K562 (cell line): ENCODE measurements around the gene CTSF. TPM values are rescaled to one million over a fixed set of nuclear protein-coding genes. Genes with fewer than 3 reads are reported as not detected.

Experiments used
- ATAC-seq: fragments of 200-7000 bp; cut with Tn5 transposase; 3 replicates; pipeline ENCODE4 v1.9.1; 2020; ENCODE audit warnings: moderate library complexity
- BruUV-seq: library from RNA; stranded (reverse); fragments of 400-500 nt; replicated peaks from 2 replicates; lab custom pipeline; 2021; lab: Mats Ljungman, UMichigan
- CTCF ChIA-PET: fragments of 300-600 bp; formaldehyde crosslinking; extraction: SDS; loops from one replicate; lab custom pipeline; 2021; ENCODE audit warnings: low intra/inter-chr PET ratio; lab: Yijun Ruan, JAX
- POLR2A ChIA-PET: fragments of 300-600, 350-650 bp; sonication (Branson Sonifier 250); formaldehyde crosslinking; extraction: SDS; loops from one replicate; lab custom pipeline; 2021; ENCODE audit warnings: antibody characterized with exemption, inconsistent platforms; lab: Yijun Ruan, JAX
- DNase-seq, 4 experiments: peaks; one replicate each; pipeline versions ENCODE4 v3.0.0 to v3.0.0-alpha.2; 2011 to 2018; ENCODE audit warnings: low spot score in 3 of 4, mixed read lengths in 3 of 4; ENCODE audit errors: extremely low read depth in 1 of 4
- FAIRE-seq: peaks from 2 replicates; lab custom pipeline; 2011; peaks lifted over from hg19 to GRCh38; lab: Jason Lieb, UNC
- H2AFZ ChIP-seq: 2 replicates; pipeline ENCODE4 v1.6.0; 2011; ENCODE audit warnings: low read depth, low read length, control low read depth, inconsistent platforms
- H3K27ac ChIP-seq: fragments of 200-600 bp; 3 replicates; pipeline ENCODE4 v1.8.0; 2011; ENCODE audit warnings: low read depth, mild to moderate bottlenecking, control low read depth, inconsistent platforms, low read length, moderate library complexity, mixed read lengths; ENCODE audit errors: extremely low read depth
- H3K27me3 ChIP-seq, 2 experiments: fragments of 300-600 bp in 1 of 2; 2 replicates in 1 of 2; 3 replicates in 1 of 2; pipeline versions ENCODE4 v1.6.0 to v1.8.0; 2011; ENCODE audit warnings: inconsistent platforms in 2 of 2, low read length in 2 of 2, mild to moderate bottlenecking in 1 of 2, mixed read lengths in 1 of 2, moderate library complexity in 1 of 2; ENCODE audit not compliant: control insufficient read depth in 2 of 2, insufficient read depth in 2 of 2
- H3K36me3 ChIP-seq: fragments of 300-600 bp; 3 replicates; pipeline ENCODE4 v1.8.0; 2011; ENCODE audit warnings: mild to moderate bottlenecking, low read length, inconsistent platforms; ENCODE audit not compliant: control insufficient read depth, insufficient read depth
- H3K4me1 ChIP-seq, 2 experiments: fragments of 200-600 bp in 1 of 2; replicated peaks in 1 of 2; 2 replicates in 1 of 2; 3 replicates in 1 of 2; pipeline versions ENCODE4 v1.5.1 to v1.8.0; 2011; ENCODE audit warnings: inconsistent platforms in 2 of 2, low read length in 2 of 2, mild to moderate bottlenecking in 1 of 2, mixed read lengths in 1 of 2, moderate library complexity in 1 of 2; ENCODE audit not compliant: control insufficient read depth in 2 of 2, insufficient read depth in 2 of 2
- H3K4me2 ChIP-seq: 2 replicates; pipeline ENCODE4 v1.6.1; 2011; ENCODE audit warnings: low read length, control low read depth, inconsistent platforms, mixed read lengths; ENCODE audit not compliant: insufficient read depth
- H3K4me3 ChIP-seq: fragments of 200-600 bp; sonication (generic), shearing (Covaris generic); 2 replicates; pipeline ENCODE4 v1.5.1; 2016; ENCODE audit warnings: control low read depth, inconsistent platforms
- H3K79me2 ChIP-seq: fragments of 200-600 bp; 3 replicates; pipeline ENCODE4 v1.8.0; 2011; ENCODE audit warnings: low read length, inconsistent platforms; ENCODE audit not compliant: control insufficient read depth, insufficient read depth
- H3K9ac ChIP-seq, 2 experiments: 2 replicates each; pipeline versions ENCODE4 v1.6.0 to v1.6.1; 2011; ENCODE audit warnings: low read depth in 2 of 2, low read length in 2 of 2, control low read depth in 1 of 2, inconsistent platforms in 1 of 2, mild to moderate bottlenecking in 1 of 2, mixed read lengths in 1 of 2; ENCODE audit not compliant: insufficient read depth in 1 of 2
- H3K9me1 ChIP-seq: one replicate; pipeline ENCODE4 v1.6.0; 2011; ENCODE audit warnings: inconsistent platforms, mild to moderate bottlenecking, low read length, moderate library complexity; ENCODE audit not compliant: control insufficient read depth, insufficient read depth
- H3K9me3 ChIP-seq: replicated peaks from 2 replicates; pipeline ENCODE4 v1.5.1; 2011; ENCODE audit warnings: low read depth, low read length, inconsistent platforms; ENCODE audit not compliant: control insufficient read depth, insufficient read depth
- H4K20me1 ChIP-seq: replicated peaks from 2 replicates; pipeline ENCODE4 v1.6.1; 2011; ENCODE audit warnings: low read length, inconsistent platforms, mixed read lengths; ENCODE audit not compliant: control insufficient read depth, insufficient read depth
- BACH1 ChIP-seq: fragments of 200-800 bp; sonication (Bioruptor generic); IDR thresholded peaks from 2 replicates; pipeline ENCODE4 v1.6.1; 2016; ENCODE audit warnings: missing genetic modification characterization, missing compliant biosample characterization
- CBFA2T3 ChIP-seq: fragments of 450-650 bp; IDR thresholded peaks from 2 replicates; pipeline ENCODE4 v1.6.1; 2017
- CBX3 ChIP-seq, 2 experiments: IDR thresholded peaks; 1 replicate in 1 of 2; 2 replicates in 1 of 2; pipeline ENCODE4 v1.6.1; 2012; ENCODE audit warnings: inconsistent platforms in 2 of 2, low read length in 2 of 2, borderline replicate concordance in 1 of 2, control low read depth in 1 of 2
- CEBPB ChIP-seq: fragments of 450-650 bp; IDR thresholded peaks from 2 replicates; pipeline ENCODE4 v1.6.1; 2016; ENCODE audit warnings: missing genetic modification characterization, missing compliant biosample characterization
- CHCHD3 ChIP-seq: fragments of 250-450 bp; sonication (Bioruptor Pico); IDR thresholded peaks from 2 replicates; pipeline ENCODE4 v2.1.2; 2022; ENCODE audit warnings: mild to moderate bottlenecking
- CTBP1 ChIP-seq: fragments of 450-650 bp; IDR thresholded peaks from 2 replicates; pipeline ENCODE4 v1.6.1; 2016; ENCODE audit warnings: borderline replicate concordance
- MAFK ChIP-seq: IDR thresholded peaks from 2 replicates; pipeline ENCODE4 v1.6.1; 2011; ENCODE audit warnings: low read length, improper control_type of control experiment
- NCOR1 ChIP-seq: fragments of 450-650 bp; IDR thresholded peaks from 2 replicates; pipeline ENCODE4 v1.6.1; 2016; ENCODE audit warnings: mild to moderate bottlenecking, moderate library complexity
- POLR2AphosphoS5 ChIP-seq: IDR thresholded peaks from 2 replicates; pipeline ENCODE4 v1.6.1; 2011; ENCODE audit warnings: mild to moderate bottlenecking, low read depth, low read length, moderate library complexity; ENCODE audit not compliant: control insufficient read depth, insufficient read depth
- POU5F1 ChIP-seq: fragments of 150-350 bp; IDR thresholded peaks from 2 replicates; pipeline ENCODE4 v1.6.1; 2014; ENCODE audit warnings: borderline replicate concordance, low read length, low read depth, mild to moderate bottlenecking; ENCODE audit not compliant: partially characterized antibody
- SP2 ChIP-seq: IDR thresholded peaks from 2 replicates; pipeline ENCODE4 v1.6.1; 2011; ENCODE audit warnings: mild to moderate bottlenecking, low read depth, low read length, moderate library complexity; ENCODE audit not compliant: poor library complexity, severe bottlenecking; ENCODE audit errors: extremely low read depth
- TCF3 ChIP-seq: sonication (generic); formaldehyde crosslinking; IDR thresholded peaks from 2 replicates; pipeline ENCODE4 v1.4.0; 2020; ENCODE audit warnings: mild to moderate bottlenecking, missing genetic modification reagents
- ZNF41 ChIP-seq: fragments of 250-450 bp; sonication (Bioruptor Pico); conservative IDR thresholded peaks from 2 replicates; pipeline ENCODE4 v1.4.0; 2020; ENCODE audit warnings: mild to moderate bottlenecking
- ZNF76 ChIP-seq: fragments of 250-450 bp; sonication (Bioruptor Pico); IDR thresholded peaks from 2 replicates; pipeline ENCODE4 v1.4.0; 2020; ENCODE audit warnings: mild to moderate bottlenecking, moderate library complexity, borderline replicate concordance
- WGBS: fragments of 100-300 bp; shearing (Covaris generic); methylation state at CpG from one replicate; pipeline ENCODE4 v1.1.6; 2016; ENCODE audit warnings: low coverage, mixed read lengths; ENCODE audit not compliant: insufficient coverage; ENCODE audit errors: missing lambda C conversion rate; 5-methylcytosine and 5-hydroxymethylcytosine counted together
- in situ Hi-C: fragments of 300-500 bp; cut with MboI; formaldehyde crosslinking; loops from 4 replicates; pipeline ENCODE4 v1.15.0; 2018; ENCODE audit warnings: inconsistent platforms, mixed read lengths
- intact Hi-C: fragments of 100-400 bp; cut with micrococcal nuclease; formaldehyde crosslinking; loops from 2 replicates; pipeline ENCODE4 v1.14.2; 2022
- polyA plus RNA-seq, 8 experiments: library from polyadenylated mRNA; depleted of rRNA in 4 of 8; stranded (reverse) in 5 of 8; unstranded in 3 of 8; fragments of >200 nt; fragmentation: Nextera tagmentation in 2 of 8; fragmentation: Illumina TruSeq in 1 of 8; extraction: Ambion mirVana in 2 of 8; extraction: Trizol in 1 of 8; gene quantifications; 2 replicates each; pipeline versions ENCODE4 v1.2.1 to v1.2.3, GENCODE V29; 2011 to 2014; ENCODE audit warnings: inconsistent platforms in 1 of 8, missing spikeins in 1 of 8
- total RNA-seq, 7 experiments: library from RNA; depleted of rRNA in 6 of 7; stranded (reverse); fragments of >200 nt in 6 of 7; fragmentation: Illumina TruSeq in 2 of 7; extraction: Trizol in 2 of 7; gene quantifications; 2 replicates each; pipeline versions ENCODE4 v1.2.1 to v1.2.3, GENCODE V29; 2011 to 2021; ENCODE audit warnings: low replicate concordance in 1 of 7
- TF ChIP-seq, protein P1 (sequence below): fragments of 450-650 bp; IDR thresholded peaks from 2 replicates; pipeline ENCODE4 v1.6.1; 2017; ENCODE audit warnings: antibody characterized with exemption
- TF ChIP-seq, protein P2 (sequence below): fragments of 200-800 bp; sonication (Bioruptor generic); IDR thresholded peaks from 2 replicates; pipeline ENCODE4 v1.6.1; 2017; ENCODE audit warnings: missing genetic modification characterization, missing compliant biosample characterization
- TF ChIP-seq, protein P3 (sequence below): sonication (generic); formaldehyde crosslinking; IDR thresholded peaks from 2 replicates; pipeline ENCODE4 v1.8.1; 2023; ENCODE audit warnings: mild to moderate bottlenecking, missing genetic modification reagents

Gene CTSF
- total and polyA plus RNA-seq, 9 of the 15 experiments (the other 6 are each of a cell fraction or from before 2014, with no cell fraction given), result 0.41 to 10.5 (median 3.8) TPM

- Histone ChIP-seq H4K20me1 (no peaks in the 10 kb centered on the region), H3K79me2 (no peaks in the 10 kb centered on the region), H3K9ac (no peak overlapping the region), H3K4me3 (no peak overlapping the region), H3K9me3 (no peaks in the 10 kb centered on the region), H3K27me3 (peaks cover 0 to 10% of the 10 kb centered on the region in 2 experiments; a peak in 2 of 5 replicates), H3K4me1 (peaks cover 8 to 19% of the 10 kb centered on the region in 2 experiments; a peak in 4 of 5 replicates), H3K27ac (no peak overlapping the region), H3K9me1 (no peaks in the 10 kb centered on the region), H2AFZ (no peak overlapping the region), H3K4me2 (no peak overlapping the region), H3K36me3 (no peaks in the 10 kb centered on the region)
- BruUV-seq, result no TSS peak
- CTCF ChIA-PET, result interaction anchor here (0.5 kb wide), 1 partner anchor 44 kb away, joined by 9 read pairs; no protein-coding TSS in a partner anchor
- no peak for DNase-seq
- intact Hi-C loops (no loop called here), in situ Hi-C loops (loop anchor here (5.0 kb wide), 1 partner anchor 112 kb away; no protein-coding TSS in a partner anchor)
- FAIRE-seq, result no peak
- POLR2A ChIA-PET, result interaction anchor here (0.8 to 1.8 kb wide), 3 partner anchors 11 to 106 kb away, joined by 3 to 8 read pairs (median 3); no protein-coding TSS in a partner anchor
- WGBS, result 22% methylated on average over 5 of the region's 5 CpGs
- ATAC-seq, result no peak
- TF ChIP-seq POU5F1 (no peak), SP2 (no peak), BACH1 (no peak), NCOR1 (no peak), MAFK (no peak), CEBPB (tag) (no peak), CBFA2T3 (no peak), ZNF41 (no peak), TCF3 (CRISPR knock-in tag) (no peak), CTBP1 (no peak), POLR2AphosphoS5 (no peak), CBX3 (IDR thresholded peaks at IDR 0.05; ENCODE audit: borderline replicate concordance in 1 of 2, low read length in 2 of 2) (no peak), CHCHD3 (no peak), ZNF76 (no peak)
- TF ChIP-seq, protein P1, sequence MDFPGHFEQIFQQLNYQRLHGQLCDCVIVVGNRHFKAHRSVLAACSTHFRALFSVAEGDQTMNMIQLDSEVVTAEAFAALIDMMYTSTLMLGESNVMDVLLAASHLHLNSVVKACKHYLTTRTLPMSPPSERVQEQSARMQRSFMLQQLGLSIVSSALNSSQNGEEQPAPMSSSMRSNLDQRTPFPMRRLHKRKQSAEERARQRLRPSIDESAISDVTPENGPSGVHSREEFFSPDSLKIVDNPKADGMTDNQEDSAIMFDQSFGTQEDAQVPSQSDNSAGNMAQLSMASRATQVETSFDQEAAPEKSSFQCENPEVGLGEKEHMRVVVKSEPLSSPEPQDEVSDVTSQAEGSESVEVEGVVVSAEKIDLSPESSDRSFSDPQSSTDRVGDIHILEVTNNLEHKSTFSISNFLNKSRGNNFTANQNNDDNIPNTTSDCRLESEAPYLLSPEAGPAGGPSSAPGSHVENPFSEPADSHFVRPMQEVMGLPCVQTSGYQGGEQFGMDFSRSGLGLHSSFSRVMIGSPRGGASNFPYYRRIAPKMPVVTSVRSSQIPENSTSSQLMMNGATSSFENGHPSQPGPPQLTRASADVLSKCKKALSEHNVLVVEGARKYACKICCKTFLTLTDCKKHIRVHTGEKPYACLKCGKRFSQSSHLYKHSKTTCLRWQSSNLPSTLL, result no peak
- TF ChIP-seq, protein P2, sequence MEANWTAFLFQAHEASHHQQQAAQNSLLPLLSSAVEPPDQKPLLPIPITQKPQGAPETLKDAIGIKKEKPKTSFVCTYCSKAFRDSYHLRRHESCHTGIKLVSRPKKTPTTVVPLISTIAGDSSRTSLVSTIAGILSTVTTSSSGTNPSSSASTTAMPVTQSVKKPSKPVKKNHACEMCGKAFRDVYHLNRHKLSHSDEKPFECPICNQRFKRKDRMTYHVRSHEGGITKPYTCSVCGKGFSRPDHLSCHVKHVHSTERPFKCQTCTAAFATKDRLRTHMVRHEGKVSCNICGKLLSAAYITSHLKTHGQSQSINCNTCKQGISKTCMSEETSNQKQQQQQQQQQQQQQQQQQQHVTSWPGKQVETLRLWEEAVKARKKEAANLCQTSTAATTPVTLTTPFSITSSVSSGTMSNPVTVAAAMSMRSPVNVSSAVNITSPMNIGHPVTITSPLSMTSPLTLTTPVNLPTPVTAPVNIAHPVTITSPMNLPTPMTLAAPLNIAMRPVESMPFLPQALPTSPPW, result no peak
- TF ChIP-seq, protein P3, sequence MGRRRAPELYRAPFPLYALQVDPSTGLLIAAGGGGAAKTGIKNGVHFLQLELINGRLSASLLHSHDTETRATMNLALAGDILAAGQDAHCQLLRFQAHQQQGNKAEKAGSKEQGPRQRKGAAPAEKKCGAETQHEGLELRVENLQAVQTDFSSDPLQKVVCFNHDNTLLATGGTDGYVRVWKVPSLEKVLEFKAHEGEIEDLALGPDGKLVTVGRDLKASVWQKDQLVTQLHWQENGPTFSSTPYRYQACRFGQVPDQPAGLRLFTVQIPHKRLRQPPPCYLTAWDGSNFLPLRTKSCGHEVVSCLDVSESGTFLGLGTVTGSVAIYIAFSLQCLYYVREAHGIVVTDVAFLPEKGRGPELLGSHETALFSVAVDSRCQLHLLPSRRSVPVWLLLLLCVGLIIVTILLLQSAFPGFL, result no peak
These were observed 1.9 kb upstream of the CTSF start for GRCh38 chr11:66570079-66570849.
